NCI-H774 (cell line): ENCODE results near the gene MAGI2.
"Not testable (repeated sequence)": the region's sequence is repeated elsewhere in the genome, so short reads cannot be mapped to it uniquely, and the experiment has no call there.

Experiments used
- DNase-seq: peaks from one replicate; lab custom pipeline; 2025; lab: John Stamatoyannopoulos, UW

The MAGI2 gene

DNA sequence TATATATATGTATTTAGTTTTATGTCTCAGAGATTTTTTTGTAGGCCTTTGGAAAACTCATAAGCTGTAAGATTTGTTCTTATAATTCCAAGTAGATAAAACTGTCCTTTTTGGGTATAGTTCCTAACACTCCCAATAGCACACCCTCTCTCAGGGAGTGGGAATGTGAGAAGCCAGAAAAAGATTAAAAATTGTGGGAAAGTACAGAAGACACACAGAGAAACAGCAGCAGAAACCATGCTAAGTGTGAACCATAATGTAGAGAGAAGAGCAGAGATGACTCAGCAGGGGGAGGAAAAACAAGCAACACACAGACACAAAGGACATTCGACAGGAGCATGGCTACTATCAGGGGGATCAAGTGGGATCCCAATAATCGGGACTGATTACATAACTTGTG lies 401.6 kb downstream of the MAGI2 start:
- DNase-seq, result no peak

DNA sequence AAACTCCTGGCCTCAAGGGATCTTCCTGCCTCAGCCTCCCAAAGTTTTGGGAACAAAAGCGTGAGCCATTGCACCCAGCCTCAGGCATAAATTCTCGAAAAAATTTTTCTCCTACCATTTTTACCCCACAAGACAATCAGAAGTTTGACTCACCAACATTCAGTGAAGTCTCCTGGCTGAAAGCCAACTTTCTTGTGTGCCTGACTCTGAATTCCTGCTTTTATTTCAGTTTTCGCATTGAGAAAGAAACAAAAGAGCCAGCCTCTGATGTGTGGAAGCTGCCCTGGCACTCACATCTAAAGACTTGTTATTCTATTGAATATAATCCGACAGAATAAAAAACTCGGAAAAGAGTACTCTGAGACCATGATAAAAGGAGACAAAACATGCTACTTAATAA lies 402.9 kb downstream of the MAGI2 start:
- no peak for DNase-seq

DNA sequence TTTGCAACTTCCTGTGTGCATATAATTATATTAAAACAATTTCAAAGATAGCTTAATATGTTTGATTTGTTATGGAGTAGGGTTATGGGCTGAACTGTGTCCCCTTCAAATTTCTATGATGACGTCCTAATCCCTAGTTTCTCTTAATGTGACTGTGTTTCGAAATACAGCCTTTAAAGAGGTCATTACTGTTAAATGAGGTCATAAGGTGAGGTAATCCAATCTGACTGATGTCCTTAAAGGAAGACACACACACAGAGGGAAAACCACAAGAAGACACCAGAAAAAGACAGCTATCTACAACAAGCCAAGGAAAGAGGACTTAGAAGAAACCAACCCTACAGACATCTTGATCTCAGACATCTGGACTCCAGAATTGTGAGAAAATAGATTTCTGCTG lies 407.4 kb downstream of the MAGI2 start:
- no peak for DNase-seq

DNA sequence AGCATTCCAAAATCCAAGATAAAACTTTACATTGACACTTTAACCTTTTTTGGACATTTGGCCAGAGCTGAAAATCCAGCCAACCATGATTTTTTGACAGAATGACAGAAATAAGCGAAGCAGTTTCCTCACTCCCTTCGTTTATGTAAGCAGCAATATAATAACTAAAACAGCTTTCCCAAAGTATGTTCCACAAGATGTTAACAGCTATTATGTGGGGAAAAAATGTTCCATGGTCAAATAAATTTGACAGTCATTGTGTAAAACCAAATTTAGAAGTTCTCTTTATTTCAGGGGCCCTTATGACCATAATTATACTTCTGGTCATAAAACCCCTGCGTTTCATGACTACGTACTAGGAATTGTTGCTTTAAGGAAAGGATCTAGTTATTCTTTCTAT lies 416.5 kb downstream of the MAGI2 start:
- no peak for DNase-seq

DNA sequence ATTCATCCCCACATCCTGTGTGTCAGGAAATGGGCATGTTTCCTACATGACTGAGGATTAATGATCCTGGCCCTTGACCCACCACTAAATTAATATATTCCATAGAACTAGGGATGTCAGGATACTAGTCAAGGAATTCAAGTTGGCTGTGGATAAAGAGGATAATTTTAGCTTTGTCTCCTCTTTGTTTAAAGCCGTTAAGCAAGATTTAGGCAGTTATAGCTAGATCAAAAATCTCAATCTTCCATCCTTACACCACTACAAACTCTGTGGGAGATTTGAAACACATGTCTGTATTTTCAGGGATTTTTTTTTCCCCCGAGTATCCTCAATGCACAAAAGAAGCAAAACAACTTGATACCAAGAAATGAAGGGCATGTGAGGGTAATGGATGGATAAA lies 417.1 kb downstream of the MAGI2 start:
- no peak for DNase-seq

DNA sequence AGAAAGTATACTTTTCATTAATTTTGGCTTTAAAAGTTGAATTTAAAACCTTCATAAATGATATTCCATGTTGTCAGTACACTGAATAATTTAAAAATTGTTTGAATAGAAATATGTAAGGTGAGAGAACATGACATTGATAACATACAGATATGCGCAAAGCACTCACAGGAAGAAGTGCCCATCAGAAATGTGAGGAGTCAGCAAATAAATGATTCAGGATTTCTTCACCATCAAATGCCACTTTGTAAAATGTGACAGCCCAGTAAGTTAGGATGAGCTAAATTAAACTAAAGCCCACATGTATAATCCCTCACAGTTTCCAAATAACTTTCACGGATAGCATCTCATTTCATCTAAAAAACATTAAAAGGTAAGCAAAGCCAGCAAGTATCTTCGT lies 417.6 kb downstream of the MAGI2 start:
- no peak for DNase-seq

DNA sequence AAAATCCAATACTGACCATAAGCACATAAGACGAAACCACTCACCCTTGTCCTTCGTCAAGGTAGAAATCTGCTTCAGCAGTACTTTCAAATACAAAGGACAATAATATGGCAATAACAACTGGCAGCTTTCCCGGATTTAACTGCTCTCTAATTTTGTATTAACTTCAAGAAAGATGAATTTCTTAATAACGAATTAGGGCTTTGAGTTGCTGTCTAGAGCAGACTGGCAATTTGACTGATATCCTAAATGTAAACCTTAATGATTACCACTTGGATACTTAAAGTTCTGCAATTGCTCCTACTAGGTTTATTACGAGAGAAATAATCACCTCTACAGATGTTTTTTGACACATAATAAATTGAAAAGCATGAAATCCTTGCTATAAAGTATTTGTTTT lies 418.7 kb downstream of the MAGI2 start:
- no peak for DNase-seq

DNA sequence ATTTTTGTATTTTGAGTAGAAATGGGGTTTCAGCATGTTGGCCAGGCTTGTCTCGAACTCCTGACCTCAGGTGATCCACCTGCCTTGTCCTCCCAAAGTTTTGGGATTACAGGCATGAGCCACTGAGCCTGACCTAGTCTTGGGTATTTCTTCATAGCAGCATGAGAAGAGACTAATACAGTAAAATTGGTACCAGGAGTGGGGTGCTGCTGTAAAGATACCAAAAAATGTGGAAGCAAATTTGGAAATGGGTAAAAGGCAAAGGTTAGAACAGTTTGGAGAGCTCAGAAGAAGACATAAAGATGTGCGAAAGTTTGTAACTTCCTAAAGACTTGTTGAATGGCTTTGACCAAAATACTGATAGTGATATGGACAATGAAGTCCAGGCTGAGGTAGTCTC lies 433.8 kb downstream of the MAGI2 start:
- not testable (repeated sequence) for DNase-seq

DNA sequence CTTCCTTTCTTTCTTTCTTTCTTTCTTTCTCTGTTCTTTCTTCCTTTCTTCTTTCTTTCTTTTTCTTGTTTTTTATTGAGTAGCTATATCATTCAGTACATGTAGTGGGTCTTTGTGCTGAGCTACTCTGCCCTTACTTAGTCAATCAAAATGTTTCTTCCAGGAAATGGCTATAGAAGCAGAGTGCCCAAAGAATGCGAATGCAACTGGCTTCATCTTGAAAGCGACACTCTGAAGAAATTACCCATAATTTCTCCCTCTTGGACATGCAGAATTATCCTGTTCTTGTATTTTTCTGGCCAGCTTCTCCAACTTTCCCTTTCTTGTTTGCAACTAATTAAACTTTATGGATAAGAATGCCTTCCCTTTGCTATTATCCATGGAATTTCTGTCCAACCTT lies 441.5 kb downstream of the MAGI2 start:
- DNase-seq, result no peak

DNA sequence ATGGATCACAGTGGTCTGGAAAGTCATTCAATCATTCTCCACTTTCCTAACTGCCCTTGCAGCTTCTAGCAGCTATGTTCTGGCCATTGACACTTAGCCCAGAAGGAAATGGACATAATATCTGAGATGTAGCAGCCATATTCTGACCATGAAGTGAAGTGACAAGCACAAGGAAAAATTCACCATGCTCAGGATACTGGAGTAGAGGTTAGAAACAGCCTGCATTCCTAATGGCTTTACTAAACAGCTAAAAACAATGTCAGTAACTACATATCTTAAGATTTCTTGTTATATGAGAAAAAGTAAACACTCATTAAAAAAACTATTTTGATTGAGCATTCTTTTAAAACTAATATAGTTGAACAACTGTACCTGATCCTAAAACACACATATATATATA lies 443.8 kb downstream of the MAGI2 start:
- DNase-seq, result no peak

DNA sequence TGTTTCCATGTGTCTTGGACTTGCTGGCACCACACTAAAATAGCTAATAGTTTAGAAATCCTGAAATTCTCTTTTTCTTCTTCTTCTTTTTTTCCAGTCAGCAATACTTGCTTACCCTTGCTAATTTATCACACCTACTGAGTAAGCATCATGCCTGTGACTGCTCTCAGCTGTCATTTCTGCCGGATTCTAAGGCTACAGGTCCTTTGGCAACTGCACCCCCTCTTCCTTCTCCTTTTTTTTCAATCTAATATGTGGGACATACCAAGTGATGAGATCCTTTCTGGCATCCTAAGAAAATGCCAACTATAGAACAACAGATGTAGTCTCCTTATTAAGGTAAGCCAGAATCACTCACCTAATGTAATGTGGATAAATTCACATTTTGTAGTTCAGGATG lies 444.7 kb downstream of the MAGI2 start:
- DNase-seq, result no peak

DNA sequence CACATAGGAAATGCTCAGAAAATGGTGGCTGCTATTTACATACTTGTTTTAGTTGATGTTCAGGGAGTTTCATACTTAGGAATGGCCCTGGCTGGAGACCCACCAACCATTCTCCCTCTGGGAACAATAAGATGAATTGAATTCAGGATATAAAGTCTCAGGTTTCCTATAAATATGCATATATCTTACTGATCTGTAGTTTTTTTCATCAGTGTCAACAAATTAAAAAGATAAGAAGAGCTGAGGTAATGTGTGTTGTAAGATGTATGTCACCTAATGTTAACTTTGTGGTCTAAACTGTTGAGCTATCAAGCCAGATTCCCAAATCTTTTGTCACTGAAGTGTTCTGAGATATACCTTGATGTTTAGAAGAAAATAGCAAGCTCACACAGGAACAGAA lies 457.5 kb downstream of the MAGI2 start:
- no peak for DNase-seq

DNA sequence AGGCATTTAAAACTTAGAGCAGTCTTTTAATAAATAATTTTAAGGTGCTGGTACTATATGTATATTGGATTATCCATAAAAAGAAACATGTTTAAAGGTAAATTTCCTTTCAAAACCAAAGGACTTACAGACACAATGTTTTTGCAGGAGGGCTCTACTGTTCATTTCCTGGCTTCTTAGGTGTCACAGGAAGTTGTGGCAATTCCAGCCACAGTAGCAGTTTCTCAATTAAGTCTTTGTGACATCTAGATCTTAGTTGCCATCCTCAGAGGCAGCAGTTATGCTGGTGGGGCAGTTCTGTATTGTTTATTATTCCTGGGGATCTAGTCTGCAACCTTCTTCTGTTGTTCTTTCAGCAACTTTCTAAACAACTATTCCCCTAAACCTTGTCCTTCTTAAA lies 460.1 kb downstream of the MAGI2 start:
- DNase-seq, result no peak

DNA sequence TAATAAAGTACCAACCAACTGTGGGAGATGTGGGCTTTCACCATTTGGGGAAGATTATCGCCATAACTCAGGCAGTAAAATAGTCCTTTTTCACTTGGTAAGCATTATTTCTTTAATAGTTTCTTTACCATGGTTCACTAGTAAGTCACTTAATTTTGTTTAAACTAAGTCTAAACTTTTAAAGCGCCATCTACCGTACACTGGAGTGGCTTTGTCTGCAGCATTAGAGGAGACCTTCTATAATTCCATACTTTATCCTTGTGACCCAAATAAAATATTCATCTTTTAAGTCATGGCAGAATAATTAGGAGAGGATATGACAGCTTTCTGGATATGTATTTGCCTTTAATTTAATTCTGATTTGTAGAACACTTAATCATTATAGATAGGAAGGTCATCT lies 468.0 kb downstream of the MAGI2 start:
- no peak for DNase-seq

DNA sequence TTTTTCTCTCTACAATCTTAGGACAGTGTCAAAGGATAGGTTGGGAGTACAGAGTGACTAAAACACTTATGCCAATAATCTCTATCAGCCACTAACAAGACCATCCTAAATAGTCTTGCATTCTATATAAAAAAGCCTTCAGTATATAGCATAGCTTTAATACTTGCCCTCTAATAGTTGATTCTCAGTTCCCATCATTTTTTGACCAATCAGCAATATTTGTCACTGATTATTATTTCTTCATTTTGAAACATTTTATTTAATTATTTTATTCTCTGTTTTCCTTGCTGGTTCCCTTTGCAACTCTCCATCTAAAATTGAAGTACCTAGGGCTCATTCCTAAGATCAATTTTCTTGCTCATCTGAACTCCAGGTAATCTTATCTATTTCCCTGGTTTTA lies 470.0 kb downstream of the MAGI2 start:
- no peak for DNase-seq

DNA sequence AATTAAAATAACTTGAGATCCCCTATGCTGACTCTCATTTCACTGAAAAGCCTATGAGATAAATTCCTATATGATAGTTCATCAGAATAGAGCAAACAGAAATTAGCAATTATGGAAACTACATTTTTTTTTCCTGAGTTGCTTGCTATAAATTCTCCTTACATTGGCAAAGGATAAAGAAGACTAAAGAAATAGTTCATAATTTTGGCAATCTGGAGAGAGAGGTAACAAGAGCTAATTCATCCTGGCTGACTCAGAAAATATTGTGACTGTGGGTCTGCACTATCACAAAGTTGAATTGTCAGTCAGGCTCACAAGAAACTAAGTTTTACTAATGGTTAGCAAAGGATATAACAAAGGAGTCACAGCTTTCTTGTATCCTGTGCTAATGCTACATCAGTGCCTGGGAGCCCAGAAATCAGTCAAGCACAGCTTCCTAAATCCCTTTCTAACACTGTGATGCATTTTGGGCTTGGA lies 483.0 kb downstream of the MAGI2 start:
- DNase-seq, result no peak

DNA sequence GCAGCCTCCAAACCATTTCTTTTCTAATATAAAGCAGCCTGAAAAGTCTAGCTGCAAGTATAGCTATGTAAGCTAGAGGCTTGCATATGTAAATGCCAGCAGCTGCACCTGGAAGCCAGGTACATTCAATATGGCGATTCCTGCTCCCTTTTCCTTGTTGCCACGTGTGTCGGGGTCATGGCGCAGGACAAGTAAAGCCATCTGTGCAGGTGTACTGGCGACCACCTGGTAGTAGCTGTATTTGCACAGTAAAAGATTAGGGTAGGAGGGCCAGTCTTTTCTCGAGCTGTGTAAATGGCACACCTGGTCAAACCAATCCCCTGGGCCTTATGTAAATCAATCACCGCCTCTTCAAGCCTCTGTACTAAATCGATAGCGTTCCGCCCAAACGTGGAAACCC lies 484.5 kb downstream of the MAGI2 start:
- no peak for DNase-seq

DNA sequence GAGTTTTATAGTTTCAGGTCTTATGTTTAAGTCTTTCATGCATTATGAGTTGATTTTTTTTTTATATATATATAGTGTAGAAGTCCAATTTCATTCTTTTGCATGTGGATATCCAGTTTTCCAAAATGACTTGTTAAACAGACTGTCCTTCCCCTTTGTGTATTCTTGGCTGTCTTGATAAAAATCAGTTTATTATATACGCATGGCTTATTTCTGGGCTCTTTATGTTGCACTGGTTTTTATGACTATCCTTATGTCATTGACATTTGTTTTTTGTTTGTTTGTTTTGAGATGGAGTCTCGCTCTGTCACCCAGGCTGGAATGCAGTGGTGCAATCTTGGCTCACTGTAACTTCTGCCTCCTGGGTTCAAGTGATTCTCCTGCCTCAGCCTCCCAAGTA lies 485.9 kb downstream of the MAGI2 start:
- not testable (repeated sequence) for DNase-seq

DNA sequence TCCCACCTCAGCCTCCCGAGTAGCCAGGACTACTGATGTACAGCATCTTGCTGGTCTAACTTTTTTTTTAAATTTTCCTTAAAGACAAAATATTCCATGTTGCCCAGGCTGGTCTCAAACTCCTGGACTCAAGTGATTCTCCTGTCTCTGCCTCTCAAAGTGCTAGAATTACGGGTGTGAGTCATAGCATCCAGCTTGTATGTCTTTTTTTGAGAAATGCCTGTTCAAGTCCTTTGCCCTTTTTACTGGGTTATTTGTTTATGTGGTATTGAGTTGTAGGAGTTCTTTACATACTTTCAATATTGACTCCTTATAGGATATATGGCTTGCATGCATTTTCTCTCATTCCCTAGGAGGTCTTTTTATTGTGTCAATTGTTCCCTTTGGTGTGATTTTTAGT lies 486.4 kb downstream of the MAGI2 start:
- no peak for DNase-seq

DNA sequence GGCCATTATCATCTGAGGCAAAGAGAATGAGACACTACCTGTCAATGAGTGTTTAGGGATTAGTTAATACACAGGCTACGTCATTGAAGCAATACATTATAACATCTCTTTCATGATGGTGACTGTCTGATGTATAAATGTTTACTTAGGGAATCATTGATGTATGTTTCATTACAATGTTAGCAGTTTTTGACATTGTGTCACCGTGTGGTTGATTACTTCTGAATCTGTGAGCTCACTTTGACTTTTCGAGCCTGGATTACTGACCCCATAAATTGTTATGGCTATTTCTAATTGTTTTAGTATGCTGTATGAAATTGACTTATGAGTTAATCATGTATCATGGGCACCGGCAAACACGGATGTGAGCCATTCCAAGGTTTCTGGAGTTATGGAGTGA lies 494.0 kb downstream of the MAGI2 start:
- DNase-seq, result no peak

DNA sequence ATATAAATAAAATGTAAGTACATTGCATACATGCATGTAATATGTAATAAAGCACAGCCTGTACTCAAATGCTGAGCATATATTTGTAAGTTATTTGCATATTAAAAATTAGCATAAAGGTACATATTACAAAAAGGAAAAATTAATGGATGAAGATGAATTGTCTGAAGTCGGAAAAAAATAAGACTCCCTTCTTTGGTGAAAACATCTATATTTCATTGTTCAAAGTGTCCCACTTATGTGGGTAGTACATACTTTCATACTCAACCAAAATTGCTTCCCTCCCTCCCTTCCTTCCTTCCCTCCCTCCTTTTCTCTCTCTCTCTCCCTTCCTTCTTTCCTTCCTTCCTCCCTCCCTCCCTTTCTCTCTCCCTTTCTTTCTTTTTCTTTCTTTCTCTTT lies 498.1 kb downstream of the MAGI2 start:
- DNase-seq, result no peak

DNA sequence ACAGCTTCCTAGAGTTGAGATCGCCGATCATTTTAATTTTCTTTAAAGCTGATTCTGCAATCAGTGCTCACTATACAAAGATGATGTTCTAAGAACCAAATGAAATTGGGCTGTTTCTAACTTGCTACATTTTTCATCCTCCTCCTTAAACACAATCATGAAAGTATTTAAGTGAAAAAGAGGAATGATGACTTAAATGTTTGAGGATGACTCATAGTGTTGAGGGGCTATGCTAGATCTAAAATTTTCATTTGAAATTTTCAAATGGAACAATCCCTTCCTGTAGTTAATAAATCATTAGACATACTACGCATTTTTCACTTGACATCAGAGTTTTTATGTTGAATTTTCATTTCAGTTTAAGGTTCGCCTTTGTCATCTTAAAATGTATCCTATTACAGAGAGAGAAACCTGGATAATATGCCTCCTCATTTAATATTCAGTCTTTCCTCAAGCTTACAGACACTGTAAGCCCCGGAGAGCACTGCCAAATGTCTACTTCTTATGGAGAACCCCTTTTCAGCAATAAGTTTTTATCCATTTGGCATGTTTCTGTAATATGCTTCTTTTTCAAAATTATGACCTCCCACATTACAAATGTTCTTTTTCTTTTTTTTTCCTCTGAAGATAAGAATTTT lies 499.6 kb downstream of the MAGI2 start:
- DNase-seq, result no peak

DNA sequence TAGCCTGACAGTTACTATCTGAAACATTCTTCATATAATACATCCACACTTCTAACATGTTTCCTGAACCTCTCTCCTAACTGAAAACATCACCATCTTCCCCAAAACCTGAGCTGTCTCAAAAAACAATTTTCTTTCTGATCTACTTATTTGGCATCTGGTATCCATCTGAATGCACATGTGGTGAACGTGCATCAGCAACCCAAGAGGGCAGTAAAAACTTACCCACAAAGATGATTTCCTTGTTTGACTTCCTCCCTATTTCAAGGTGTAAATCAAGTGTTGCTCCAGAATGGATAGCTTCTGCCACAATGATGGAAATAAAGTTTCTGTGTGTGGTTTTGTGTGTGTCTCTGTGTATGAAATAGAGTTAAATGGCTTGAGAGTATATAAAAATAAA lies 500.4 kb downstream of the MAGI2 start:
- DNase-seq, result no peak

DNA sequence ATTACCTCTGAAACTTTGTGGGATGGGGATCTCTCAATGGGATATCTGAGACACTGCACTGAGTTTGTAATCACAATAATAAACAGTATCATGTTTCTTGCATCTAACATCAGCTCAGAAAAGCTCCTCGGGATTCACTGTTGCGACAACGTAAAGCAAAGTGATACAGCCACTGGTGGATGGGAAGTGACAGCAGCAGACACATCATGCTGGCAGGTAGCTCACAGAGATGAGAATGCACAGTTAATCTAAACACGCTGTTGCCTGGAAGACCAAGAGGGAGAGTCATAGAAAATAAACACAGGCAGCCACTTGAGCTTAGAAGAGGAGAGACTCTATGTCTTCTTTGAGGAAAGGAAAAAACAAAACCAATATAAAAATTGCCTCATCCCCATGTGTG lies 513.8 kb downstream of the MAGI2 start:
- DNase-seq, result no peak

DNA sequence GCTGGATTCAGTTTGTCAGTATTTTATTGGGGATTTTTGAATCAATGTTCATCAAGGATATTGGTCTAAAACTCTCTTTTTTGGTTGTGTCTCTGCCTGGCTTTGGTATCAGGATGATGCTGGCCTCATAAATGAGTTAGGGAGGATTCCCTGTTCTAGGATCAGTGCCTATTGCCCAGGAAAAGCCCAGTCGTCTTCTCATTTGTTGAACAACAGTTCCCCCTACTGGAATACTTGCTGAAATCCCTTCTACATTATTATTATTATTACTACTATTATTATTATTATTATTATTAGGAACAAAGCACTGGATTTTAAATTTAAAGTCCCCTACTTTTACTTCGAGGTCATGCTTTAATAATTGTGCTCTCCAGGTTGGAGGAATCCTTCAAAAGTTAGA lies 528.9 kb downstream of the MAGI2 start:
- no peak for DNase-seq
